NCI-H1092 (cell line): Measurements from ENCODE around the gene DDX17.
A peak's percentile ranks its signal among the peaks of the same experiment; 100 is the strongest.

Source experiments
- DNase-seq: peaks from one replicate; lab custom pipeline; 2025; lab: John Stamatoyannopoulos, UW

The DDX17 gene

GRCh38 chr22:38506118-38506962, at the start of gene DDX17:
DDX17 (minus strand) TSS chr22:38506311.
- peak; percentile 96 for DNase-seq

- DNase-seq: no peak
These were observed 48.2 kb upstream of the DDX17 start for GRCh38 chr22:38554281-38554680.

- no peak for DNase-seq
These were observed 43.2 kb upstream of the DDX17 start for GRCh38 chr22:38549101-38549894.

- DNase-seq: no peak
These were observed 34.6 kb upstream of the DDX17 start for GRCh38 chr22:38540701-38541100.

- no peak for DNase-seq
These were observed 25.3 kb upstream of the DDX17 start for GRCh38 chr22:38531251-38531938.

- no peak for DNase-seq
These were observed 18.3 kb upstream of the DDX17 start for GRCh38 chr22:38524429-38524828.

- no peak for DNase-seq
These were observed 17.4 kb upstream of the DDX17 start for GRCh38 chr22:38523479-38523878.

- DNase-seq: no peak
These were observed 16.9 kb upstream of the DDX17 start for GRCh38 chr22:38523029-38523428.

- DNase-seq: no peak
These were observed 13.5 kb upstream of the DDX17 start for GRCh38 chr22:38519453-38520250.

- no peak for DNase-seq
These were observed 12.5 kb upstream of the DDX17 start for GRCh38 chr22:38518620-38519019.

- DNase-seq: no peak
These were observed 7.0 kb upstream of the DDX17 start for GRCh38 chr22:38513063-38513462.

- DNase-seq: no peak
These were observed 4.4 kb upstream of the DDX17 start for GRCh38 chr22:38510416-38510970.

GRCh38 chr22:38505541-38506117, 482 bp downstream of the DDX17 start:
- peak; percentile 45 for DNase-seq

GRCh38 chr22:38504731-38505540, 1.2 kb downstream of the DDX17 start:
- DNase-seq: no peak

GRCh38 chr22:38503021-38503420, 3.1 kb downstream of the DDX17 start:
- DNase-seq: no peak

- DNase-seq: no peak
These were observed 4.1 kb downstream of the DDX17 start for GRCh38 chr22:38501797-38502672.

GRCh38 chr22:38497869-38498268, 8.2 kb downstream of the DDX17 start:
- DNase-seq: no peak

- DNase-seq: no peak
These were observed 11.2 kb downstream of the DDX17 start for GRCh38 chr22:38494939-38495338.

GRCh38 chr22:38494498-38494897, 11.6 kb downstream of the DDX17 start:
- no peak for DNase-seq
